Mammary epithelial cell (primary cell): Measurements from ENCODE around the gene KRT77.

Experiments
- EZH2 ChIP-seq: IDR thresholded peaks from 2 replicates; pipeline ENCODE4 v1.6.1; 2012; ENCODE audit warnings: low read length, inconsistent platforms, borderline replicate concordance
- TF ChIP-seq, protein P1 (sequence below), 2 donors: IDR thresholded peaks in 1 of 2; conservative IDR thresholded peaks in 1 of 2; 2 replicates each; pipeline ENCODE4 v1.5.1; 2011 to 2012; ENCODE audit warnings: inconsistent platforms in 2 of 2, low read length in 2 of 2, mild to moderate bottlenecking in 2 of 2, control low read depth in 1 of 2, low read depth in 1 of 2; ENCODE audit not compliant: insufficient read depth in 1 of 2; ENCODE audit errors: extremely low read depth in 1 of 2

DNA sequence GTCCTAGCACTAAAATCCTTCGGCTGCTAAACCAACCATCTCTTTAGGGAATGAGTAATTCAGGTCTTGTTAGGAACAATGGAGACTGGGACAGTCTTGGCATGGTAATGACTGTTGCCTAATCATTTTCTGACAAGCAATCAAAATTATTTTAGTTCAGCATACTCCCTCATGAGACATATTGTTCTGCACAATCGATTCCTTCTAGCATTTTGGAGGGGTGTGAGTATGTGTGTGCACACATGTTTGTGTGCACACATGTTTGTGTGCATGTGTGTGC is 21.0 kb downstream of the KRT77 start:
- TF ChIP-seq EZH2: no peak
- TF ChIP-seq, protein P1, sequence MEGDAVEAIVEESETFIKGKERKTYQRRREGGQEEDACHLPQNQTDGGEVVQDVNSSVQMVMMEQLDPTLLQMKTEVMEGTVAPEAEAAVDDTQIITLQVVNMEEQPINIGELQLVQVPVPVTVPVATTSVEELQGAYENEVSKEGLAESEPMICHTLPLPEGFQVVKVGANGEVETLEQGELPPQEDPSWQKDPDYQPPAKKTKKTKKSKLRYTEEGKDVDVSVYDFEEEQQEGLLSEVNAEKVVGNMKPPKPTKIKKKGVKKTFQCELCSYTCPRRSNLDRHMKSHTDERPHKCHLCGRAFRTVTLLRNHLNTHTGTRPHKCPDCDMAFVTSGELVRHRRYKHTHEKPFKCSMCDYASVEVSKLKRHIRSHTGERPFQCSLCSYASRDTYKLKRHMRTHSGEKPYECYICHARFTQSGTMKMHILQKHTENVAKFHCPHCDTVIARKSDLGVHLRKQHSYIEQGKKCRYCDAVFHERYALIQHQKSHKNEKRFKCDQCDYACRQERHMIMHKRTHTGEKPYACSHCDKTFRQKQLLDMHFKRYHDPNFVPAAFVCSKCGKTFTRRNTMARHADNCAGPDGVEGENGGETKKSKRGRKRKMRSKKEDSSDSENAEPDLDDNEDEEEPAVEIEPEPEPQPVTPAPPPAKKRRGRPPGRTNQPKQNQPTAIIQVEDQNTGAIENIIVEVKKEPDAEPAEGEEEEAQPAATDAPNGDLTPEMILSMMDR (conservative IDR thresholded peaks at IDR 0.05 in 1 of 2, IDR thresholded peaks at IDR 0.05 in 1 of 2; ENCODE audit: extremely low read depth in 1 of 2, insufficient read depth in 1 of 2, low read depth in 1 of 2, low read length in 2 of 2): no peak
